GM12873 (cell line): ENCODE results near the gene TPP1.

Experiments used
- TF ChIP-seq, protein P1 (sequence below): IDR thresholded peaks from 2 replicates; pipeline ENCODE4 v1.5.1; 2012; ENCODE audit warnings: low read depth, mild to moderate bottlenecking, moderate library complexity, low read length, control low read depth; ENCODE audit not compliant: insufficient read depth; ENCODE audit errors: missing control alignments

TPP1 gene

DNA sequence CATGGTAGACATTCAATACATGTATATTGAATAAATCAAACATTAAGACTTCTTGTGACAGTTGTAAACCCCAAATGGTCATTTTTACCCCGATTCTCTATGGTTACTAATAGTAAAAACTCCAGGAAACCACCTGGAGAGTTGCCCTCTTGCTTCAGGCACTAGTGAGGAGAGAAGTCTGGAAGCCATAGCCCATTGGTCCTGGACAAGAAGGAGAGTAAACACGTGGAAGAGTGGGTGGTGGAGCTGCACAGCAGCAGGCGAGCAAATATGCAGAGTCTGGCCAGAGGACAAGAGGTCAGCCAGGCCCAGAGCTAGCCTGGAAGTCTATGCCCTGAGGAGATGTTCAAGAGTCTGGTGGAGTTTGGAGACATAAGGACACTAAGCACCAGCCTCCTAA is 18.6 kb upstream of the TPP1 start:
- TF ChIP-seq, protein P1, sequence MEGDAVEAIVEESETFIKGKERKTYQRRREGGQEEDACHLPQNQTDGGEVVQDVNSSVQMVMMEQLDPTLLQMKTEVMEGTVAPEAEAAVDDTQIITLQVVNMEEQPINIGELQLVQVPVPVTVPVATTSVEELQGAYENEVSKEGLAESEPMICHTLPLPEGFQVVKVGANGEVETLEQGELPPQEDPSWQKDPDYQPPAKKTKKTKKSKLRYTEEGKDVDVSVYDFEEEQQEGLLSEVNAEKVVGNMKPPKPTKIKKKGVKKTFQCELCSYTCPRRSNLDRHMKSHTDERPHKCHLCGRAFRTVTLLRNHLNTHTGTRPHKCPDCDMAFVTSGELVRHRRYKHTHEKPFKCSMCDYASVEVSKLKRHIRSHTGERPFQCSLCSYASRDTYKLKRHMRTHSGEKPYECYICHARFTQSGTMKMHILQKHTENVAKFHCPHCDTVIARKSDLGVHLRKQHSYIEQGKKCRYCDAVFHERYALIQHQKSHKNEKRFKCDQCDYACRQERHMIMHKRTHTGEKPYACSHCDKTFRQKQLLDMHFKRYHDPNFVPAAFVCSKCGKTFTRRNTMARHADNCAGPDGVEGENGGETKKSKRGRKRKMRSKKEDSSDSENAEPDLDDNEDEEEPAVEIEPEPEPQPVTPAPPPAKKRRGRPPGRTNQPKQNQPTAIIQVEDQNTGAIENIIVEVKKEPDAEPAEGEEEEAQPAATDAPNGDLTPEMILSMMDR: no peak

DNA sequence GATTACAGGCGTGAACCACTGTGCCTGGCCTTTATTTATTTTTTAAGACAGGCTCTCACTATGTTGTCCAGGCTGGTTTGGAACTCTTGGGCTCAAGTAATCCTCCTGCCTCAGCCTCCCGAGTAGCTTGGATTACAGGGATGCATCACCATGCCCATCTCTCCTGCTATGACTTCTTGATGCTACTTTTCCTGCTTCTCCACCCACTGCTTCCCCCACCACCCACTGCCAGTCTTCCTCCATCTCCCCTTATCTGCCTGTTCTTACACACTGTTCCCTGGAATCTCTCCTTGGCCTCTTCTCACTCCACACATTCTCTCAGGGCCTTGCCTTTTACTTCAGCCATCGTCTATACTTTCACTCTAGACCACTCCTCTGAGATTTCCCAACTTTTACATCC is 17.3 kb upstream of the TPP1 start:
- TF ChIP-seq, protein P1: no peak

DNA sequence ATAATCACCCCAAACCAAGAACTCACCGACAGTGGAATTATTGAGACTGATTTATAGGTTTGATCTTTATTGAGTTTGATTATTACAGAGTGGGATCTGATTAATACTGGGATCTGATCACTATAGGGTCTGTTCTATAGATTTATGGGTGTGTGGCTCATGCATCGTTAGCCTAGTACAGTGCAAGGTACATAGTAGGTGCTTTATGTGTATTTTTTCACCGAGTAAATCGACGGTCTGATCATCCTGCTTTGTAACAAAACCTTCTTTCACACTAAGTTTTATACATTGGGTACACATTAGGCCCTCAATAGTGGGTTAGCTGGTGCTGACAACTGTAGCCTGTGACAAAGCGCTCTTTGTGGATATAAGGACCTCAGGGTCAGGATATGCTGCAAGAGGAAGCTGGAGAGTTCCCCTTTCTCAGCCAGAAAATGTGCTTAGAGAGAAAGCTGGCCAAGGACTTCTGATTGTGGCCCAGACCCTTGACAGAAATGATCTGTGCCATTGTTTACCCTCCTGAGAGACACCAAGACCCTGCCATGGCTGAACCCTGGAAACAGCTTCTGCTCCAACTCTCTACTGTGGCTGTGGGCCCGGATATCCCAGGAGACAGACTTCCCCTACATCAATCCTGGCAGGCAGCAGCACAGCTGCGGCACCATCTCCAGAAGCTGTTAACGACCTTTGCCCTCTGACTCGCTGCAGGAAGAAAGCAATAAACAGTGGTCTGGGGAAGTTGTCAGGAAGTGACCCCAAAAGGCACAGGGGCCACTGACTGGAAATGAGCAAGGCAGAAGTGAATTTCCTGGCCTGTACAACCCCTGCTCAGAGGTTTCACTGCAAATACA is 16.1 kb upstream of the TPP1 start:
- TF ChIP-seq, protein P1: no peak

DNA sequence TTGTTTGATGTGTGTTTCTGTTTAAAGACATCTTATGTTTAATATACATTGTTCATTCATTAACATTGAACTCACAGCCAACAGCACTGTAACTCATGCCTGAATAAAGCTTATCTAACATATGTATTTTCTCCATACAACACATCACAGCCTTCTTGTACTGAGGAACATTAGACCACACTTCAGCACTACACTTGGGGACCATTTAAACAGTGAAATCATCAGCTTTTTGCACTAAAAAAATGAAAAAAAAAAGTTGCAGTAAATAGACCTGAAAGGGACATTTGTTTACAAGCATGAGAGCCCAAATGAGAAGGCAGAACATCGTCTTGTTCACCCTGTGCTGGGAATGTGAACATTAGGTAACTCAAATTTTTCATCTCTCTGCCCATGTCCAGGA is 15.3 kb upstream of the TPP1 start:
- TF ChIP-seq, protein P1: no peak

DNA sequence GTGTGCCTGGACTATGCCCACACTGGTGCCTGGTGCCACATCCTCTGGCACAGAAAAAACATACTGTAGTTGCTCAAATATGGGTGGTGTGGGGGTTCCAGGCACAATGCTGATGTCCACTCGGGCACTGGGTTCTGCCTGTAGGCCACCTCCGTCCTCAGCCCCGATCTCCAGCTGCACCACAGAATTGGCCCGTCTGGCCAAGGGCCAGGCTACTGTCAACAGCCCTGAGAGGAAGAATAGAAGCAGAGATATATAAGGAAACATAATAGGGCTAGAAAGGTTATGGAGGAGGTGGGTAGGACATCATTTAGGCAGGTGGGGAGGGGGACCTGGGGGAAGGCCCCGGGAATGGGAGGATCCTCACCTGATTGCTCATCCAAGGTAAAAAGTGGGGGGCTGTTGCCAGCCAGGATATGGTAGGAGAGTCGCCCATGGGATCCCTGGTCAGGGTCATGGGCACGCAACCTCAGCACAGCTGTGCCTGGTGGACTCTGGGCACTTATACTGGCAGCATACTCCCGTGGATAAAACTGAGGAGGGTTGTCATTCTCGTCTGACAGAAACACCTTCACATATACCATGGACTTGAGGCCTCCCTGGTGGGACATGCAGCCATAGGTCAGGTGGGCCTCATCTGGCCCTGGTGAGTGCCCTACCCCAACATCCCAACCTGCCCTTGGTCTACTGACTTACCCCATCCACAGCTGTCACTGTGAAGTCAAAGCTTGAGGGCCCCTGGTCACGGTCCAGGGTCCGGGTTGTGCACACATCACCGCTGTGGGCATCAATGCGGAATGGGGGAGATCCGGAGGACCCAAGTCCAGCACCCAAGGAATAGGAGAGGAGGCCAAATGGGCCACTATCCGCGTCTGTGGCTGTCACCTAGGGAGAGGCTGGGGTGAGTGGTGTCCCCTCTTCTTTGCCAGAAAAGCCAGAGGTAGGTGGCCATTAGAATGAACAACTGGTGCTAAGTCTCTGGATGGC is 14.5 kb upstream of the TPP1 start:
- TF ChIP-seq, protein P1: no peak

DNA sequence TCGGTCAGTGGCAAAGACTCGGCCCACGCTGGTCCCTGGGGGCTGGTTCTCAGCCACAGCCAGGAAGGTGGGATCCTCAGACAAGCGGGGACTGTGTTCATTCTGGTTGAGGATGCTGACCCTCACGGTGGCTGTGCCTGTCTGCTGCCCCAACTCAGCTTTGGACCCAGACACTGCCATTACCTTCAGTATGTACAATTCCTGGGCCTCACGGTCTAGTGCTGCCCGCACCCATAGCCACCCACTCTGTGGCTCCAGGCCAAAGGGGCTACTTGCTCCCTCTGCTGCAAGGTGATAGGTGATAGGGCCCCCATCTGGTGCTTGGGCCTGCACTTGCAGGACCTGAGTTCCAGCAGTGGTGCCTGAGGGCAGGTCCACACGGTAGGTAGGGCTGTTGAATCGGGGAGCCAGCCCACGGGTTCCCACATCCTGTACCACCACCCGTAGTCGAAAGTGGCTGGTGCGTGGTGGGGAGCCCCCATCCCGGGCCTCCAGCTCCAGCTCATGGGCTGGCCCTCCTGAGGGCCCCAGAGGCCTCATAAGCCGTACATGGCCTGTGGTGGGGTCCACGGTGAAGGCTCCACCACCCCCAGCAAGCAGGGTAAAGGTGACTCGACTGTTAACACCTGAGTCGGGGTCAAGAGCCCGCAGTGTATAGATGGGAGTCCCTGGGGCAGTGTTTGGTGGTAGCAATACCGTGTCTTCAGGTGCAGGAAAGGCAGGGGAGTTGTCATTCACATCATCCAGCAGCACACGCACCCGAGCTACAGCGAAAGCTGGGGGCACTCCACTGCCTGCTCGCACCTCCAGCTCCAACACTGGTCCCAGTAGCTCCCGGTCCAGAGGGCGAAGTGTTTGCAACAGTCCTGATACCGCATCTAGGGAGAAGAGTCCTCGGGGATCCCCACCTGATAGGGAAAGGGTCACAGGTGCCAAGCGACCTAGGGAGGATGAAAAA is 13.2 kb upstream of the TPP1 start:
- TF ChIP-seq, protein P1: no peak
